PFSK-1 (cell line): ENCODE results near the gene WNT4.

Source experiments
- POLR2AphosphoS5 ChIP-seq: IDR thresholded peaks from 2 replicates; pipeline ENCODE4 v1.6.1; 2012; ENCODE audit warnings: low read depth, mild to moderate bottlenecking, control low read depth, low read length, moderate library complexity
- REST ChIP-seq, 2 experiments: IDR thresholded peaks; 2 replicates each; pipeline versions ENCODE4 v1.6.1 to v1.8.0; 2011 to 2012; ENCODE audit warnings: low read depth in 2 of 2, low read length in 2 of 2, control low read depth in 1 of 2, inconsistent platforms in 1 of 2, mild to moderate bottlenecking in 1 of 2, moderate library complexity in 1 of 2; ENCODE audit not compliant: insufficient read depth in 1 of 2

DNA sequence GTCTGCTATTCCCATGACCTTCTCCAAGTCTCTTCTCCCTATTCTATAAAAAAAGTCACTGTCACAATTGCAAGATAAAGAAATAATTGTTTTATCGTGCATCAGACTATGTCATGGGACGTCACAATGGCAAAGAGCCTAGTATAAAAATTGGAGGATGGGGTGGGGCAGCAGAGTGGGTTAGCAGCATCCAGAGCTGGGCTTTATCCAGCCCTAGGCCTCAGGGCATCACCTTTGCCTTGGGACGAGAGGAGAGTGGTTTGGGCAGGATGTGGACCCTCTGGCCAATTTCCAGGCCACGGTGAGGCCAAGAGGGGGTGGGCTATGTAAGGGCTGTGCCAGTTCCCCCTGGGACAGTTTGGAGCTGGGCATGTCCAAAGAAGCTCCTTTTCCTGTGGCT is 25.7 kb downstream of the WNT4 start:
- TF ChIP-seq POLR2AphosphoS5 = 0 out of 2 replicates have a peak, but pooled peaks have one; percentile 20
- TF ChIP-seq REST (IDR thresholded peaks at IDR 0.05; ENCODE audit: insufficient read depth in 1 of 2, low read depth in 2 of 2, low read length in 2 of 2) = no peak
